Astrocyte (in vitro differentiated cells and primary cell): ENCODE data around the gene GSTA2. TPM values are rescaled to one million over a fixed set of nuclear protein-coding genes. Genes with fewer than 3 reads are reported as not detected.
A peak's percentile ranks its signal among the peaks of the same experiment; 100 is the strongest.

Source experiments
- DNase-seq: peaks from one replicate; pipeline ENCODE4 v3.0.0-alpha.2; 2010; ENCODE audit warnings: low read depth
- FAIRE-seq: peaks from 2 replicates; lab custom pipeline; 2011; peaks lifted over from hg19 to GRCh38; lab: Jason Lieb, UNC
- H2AFZ ChIP-seq: 2 replicates; pipeline ENCODE4 v1.6.0; 2012; ENCODE audit warnings: low read depth, low read length, inconsistent platforms
- H3K27ac ChIP-seq: 2 replicates; pipeline ENCODE4 v1.5.1; 2011; ENCODE audit warnings: low read depth, low read length, inconsistent platforms
- H3K27me3 ChIP-seq: 2 replicates; pipeline ENCODE4 v1.6.0; 2011; ENCODE audit warnings: low read length, inconsistent platforms; ENCODE audit not compliant: insufficient read depth
- H3K36me3 ChIP-seq: 2 replicates; pipeline ENCODE4 v1.5.1; 2011; ENCODE audit warnings: low read length, inconsistent platforms; ENCODE audit not compliant: insufficient read depth
- H3K4me1 ChIP-seq: 2 replicates; pipeline ENCODE4 v1.5.1; 2011; ENCODE audit warnings: low read length, inconsistent platforms; ENCODE audit not compliant: insufficient read depth
- H3K4me2 ChIP-seq: 2 replicates; pipeline ENCODE4 v1.6.0; 2012; ENCODE audit warnings: low read length, inconsistent platforms
- H3K4me3 ChIP-seq: 2 replicates; pipeline ENCODE4 v1.5.1; 2011; ENCODE audit warnings: low read depth, mild to moderate bottlenecking, low read length, inconsistent platforms; ENCODE audit not compliant: insufficient read depth
- H3K79me2 ChIP-seq: 2 replicates; pipeline ENCODE4 v1.6.0; 2012; ENCODE audit warnings: mild to moderate bottlenecking, low read length, inconsistent platforms; ENCODE audit not compliant: insufficient read depth
- H3K9ac ChIP-seq: 2 replicates; pipeline ENCODE4 v1.6.0; 2012; ENCODE audit warnings: mild to moderate bottlenecking, low read length, inconsistent platforms
- H3K9me3 ChIP-seq: 2 replicates; pipeline ENCODE4 v1.5.1; 2012; ENCODE audit warnings: low read depth, mild to moderate bottlenecking, low read length, inconsistent platforms; ENCODE audit not compliant: insufficient read depth
- H4K20me1 ChIP-seq: 2 replicates; pipeline ENCODE4 v1.6.0; 2012; ENCODE audit warnings: low read length, inconsistent platforms; ENCODE audit not compliant: insufficient read depth
- H3K27ac Mint-ChIP-seq: one replicate; pipeline ENCODE4 v1.8.0; 2021; ENCODE audit warnings: mild to moderate bottlenecking, mixed read lengths; ENCODE audit not compliant: unreplicated experiment
- H3K27me3 Mint-ChIP-seq: one replicate; pipeline ENCODE4 v1.8.0; 2021; ENCODE audit warnings: low read depth, mixed read lengths; ENCODE audit not compliant: unreplicated experiment
- H3K36me3 Mint-ChIP-seq: one replicate; pipeline ENCODE4 v1.8.0; 2021; ENCODE audit warnings: low read depth, mixed read lengths; ENCODE audit not compliant: unreplicated experiment
- H3K4me1 Mint-ChIP-seq: one replicate; pipeline ENCODE4 v1.8.0; 2021; ENCODE audit warnings: low read depth, mixed read lengths; ENCODE audit not compliant: unreplicated experiment
- H3K4me3 Mint-ChIP-seq: one replicate; pipeline ENCODE4 v1.8.0; 2021; ENCODE audit warnings: mild to moderate bottlenecking, moderate library complexity, mixed read lengths; ENCODE audit not compliant: unreplicated experiment
- H3K9me3 Mint-ChIP-seq: one replicate; pipeline ENCODE4 v1.8.0; 2021; ENCODE audit warnings: mild to moderate bottlenecking, mixed read lengths; ENCODE audit not compliant: unreplicated experiment
- EZH2 ChIP-seq: IDR thresholded peaks from 2 replicates; pipeline ENCODE4 v1.6.1; 2012; ENCODE audit warnings: mild to moderate bottlenecking, low read length, inconsistent platforms; ENCODE audit not compliant: insufficient read depth
- total RNA-seq: library from RNA; stranded (reverse); gene quantifications from 2 replicates; pipeline ENCODE4 v1.2.1, GENCODE V29; 2021
- TF ChIP-seq, protein P1 (sequence below): IDR thresholded peaks from 2 replicates; pipeline ENCODE4 v1.5.1; 2011; ENCODE audit warnings: low read depth, mild to moderate bottlenecking, inconsistent platforms, low read length, moderate library complexity; ENCODE audit not compliant: insufficient read depth

Gene GSTA2
- total RNA-seq, 1 donor from 2014 or later: not detected

DNA sequence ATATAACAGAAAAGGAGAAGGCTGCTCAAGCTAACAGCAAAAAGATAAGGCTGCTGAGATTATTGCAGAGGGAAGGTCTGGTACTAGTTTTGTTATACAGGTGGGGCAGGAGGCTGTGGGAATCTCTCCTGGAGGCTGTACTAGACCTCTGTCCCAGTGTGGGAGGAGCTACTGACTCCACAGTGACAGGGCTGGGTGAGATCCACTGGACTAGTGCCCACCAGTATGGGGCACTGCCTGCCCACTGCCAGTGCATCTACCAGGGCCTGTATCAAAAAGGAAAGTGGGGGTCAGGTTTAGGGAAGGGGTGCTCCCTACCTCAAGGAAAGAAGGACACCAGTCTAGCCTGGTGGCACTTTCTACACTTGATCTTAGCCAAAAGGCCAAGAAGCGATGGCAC, 30.1 kb downstream of the GSTA2 start:
- H3K4me3 Mint-ChIP-seq: no peak overlapping the region
- FAIRE-seq (no peak), DNase-seq (no peak)
- no peaks in the 10 kb centered on the region for H3K4me1 ChIP-seq
- no peak overlapping the region for H3K27ac ChIP-seq
- no peak for TF ChIP-seq EZH2
- H3K27me3 ChIP-seq: no peaks in the 10 kb centered on the region
- H4K20me1 ChIP-seq: no peaks in the 10 kb centered on the region
- no peak overlapping the region for H3K27ac Mint-ChIP-seq
- peaks cover 5% of the 10 kb centered on the region for H3K4me1 Mint-ChIP-seq
- no peak overlapping the region for H3K4me2 ChIP-seq
- H3K4me3 ChIP-seq: no peak overlapping the region
- H2AFZ ChIP-seq: no peak overlapping the region
- no peaks in the 10 kb centered on the region for H3K36me3 ChIP-seq
- no peaks in the 10 kb centered on the region for H3K79me2 ChIP-seq
- H3K9me3 Mint-ChIP-seq: peaks cover 6% of the 10 kb centered on the region
- H3K27me3 Mint-ChIP-seq: peaks cover 12% of the 10 kb centered on the region
- no peaks in the 10 kb centered on the region for H3K36me3 Mint-ChIP-seq
- H3K9me3 ChIP-seq: no peaks in the 10 kb centered on the region
- no peak overlapping the region for H3K9ac ChIP-seq

DNA sequence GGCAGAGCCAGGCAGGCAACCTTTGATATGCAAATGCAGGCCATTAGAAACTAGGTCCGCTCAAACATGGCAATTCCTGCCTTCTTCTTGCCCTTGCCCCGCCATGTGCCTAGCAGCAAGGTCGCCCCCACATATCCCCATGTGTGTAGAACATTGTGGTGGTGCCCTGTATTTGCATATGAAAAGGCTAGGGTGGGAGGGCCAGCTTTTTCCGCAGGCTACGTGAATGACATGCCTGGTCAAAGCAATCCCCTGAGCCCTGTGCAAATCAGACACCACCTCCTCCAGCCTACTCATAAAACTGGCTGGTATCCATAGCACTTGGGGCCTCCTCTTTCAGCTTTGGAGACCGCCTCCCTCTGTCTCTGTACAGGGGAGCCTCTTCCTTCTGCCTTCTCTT, 31.6 kb downstream of the GSTA2 start:
- Histone ChIP-seq H2AFZ (no peak overlapping the region), H3K4me3 (no peak overlapping the region), H3K27ac (no peak overlapping the region), H3K9me3 (no peaks in the 10 kb centered on the region), H3K27me3 (no peaks in the 10 kb centered on the region), H3K9ac (no peak overlapping the region), H3K79me2 (no peaks in the 10 kb centered on the region), H3K36me3 (no peaks in the 10 kb centered on the region), H3K4me2 (no peak overlapping the region), H4K20me1 (no peaks in the 10 kb centered on the region), H3K4me1 (no peaks in the 10 kb centered on the region)
- DNase-seq (peak; percentile 14), FAIRE-seq (no peak)
- TF ChIP-seq, protein P1, sequence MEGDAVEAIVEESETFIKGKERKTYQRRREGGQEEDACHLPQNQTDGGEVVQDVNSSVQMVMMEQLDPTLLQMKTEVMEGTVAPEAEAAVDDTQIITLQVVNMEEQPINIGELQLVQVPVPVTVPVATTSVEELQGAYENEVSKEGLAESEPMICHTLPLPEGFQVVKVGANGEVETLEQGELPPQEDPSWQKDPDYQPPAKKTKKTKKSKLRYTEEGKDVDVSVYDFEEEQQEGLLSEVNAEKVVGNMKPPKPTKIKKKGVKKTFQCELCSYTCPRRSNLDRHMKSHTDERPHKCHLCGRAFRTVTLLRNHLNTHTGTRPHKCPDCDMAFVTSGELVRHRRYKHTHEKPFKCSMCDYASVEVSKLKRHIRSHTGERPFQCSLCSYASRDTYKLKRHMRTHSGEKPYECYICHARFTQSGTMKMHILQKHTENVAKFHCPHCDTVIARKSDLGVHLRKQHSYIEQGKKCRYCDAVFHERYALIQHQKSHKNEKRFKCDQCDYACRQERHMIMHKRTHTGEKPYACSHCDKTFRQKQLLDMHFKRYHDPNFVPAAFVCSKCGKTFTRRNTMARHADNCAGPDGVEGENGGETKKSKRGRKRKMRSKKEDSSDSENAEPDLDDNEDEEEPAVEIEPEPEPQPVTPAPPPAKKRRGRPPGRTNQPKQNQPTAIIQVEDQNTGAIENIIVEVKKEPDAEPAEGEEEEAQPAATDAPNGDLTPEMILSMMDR: no peak
- no peak for TF ChIP-seq EZH2
- peaks cover 5% of the 10 kb centered on the region for H3K4me1 Mint-ChIP-seq
- H3K27ac Mint-ChIP-seq: no peak overlapping the region
- no peaks in the 10 kb centered on the region for H3K36me3 Mint-ChIP-seq
- H3K9me3 Mint-ChIP-seq: peaks cover 6% of the 10 kb centered on the region
- H3K4me3 Mint-ChIP-seq: no peak overlapping the region
- H3K27me3 Mint-ChIP-seq: peaks cover 12% of the 10 kb centered on the region

DNA sequence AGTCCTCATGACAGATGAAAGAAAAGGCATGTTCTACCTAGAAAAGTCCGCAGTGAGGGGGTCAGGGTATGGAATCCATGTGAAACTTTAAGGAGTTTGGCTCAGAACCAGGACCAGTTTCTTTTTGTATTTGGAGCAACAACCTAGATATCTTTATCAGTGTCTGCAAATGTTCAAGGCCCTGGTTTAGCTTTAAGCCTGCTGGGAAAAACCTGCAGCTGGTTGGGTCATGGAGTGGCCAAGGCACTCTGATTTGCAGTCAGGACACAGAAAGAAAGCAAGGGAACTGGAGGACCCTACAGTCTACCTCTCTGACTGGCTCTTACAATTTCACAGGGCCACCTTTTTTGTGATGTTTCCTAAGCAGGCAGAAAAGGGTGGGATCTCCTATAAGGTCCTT, 33.7 kb downstream of the GSTA2 start:
- Mint-ChIP-seq H3K27ac (no peak overlapping the region), H3K4me1 (peaks cover 11% of the 10 kb centered on the region), H3K4me3 (no peak overlapping the region), H3K27me3 (peaks cover 6% of the 10 kb centered on the region), H3K9me3 (peaks cover under 1% of the 10 kb centered on the region), H3K36me3 (no peaks in the 10 kb centered on the region)
- H4K20me1 ChIP-seq: no peaks in the 10 kb centered on the region
- no peak overlapping the region for H3K4me3 ChIP-seq
- no peaks in the 10 kb centered on the region for H3K27me3 ChIP-seq
- H3K36me3 ChIP-seq: no peaks in the 10 kb centered on the region
- no peak overlapping the region for H3K27ac ChIP-seq
- no peak overlapping the region for H3K4me2 ChIP-seq
- TF ChIP-seq, protein P1: no peak
- TF ChIP-seq EZH2: no peak
- H3K9me3 ChIP-seq: no peaks in the 10 kb centered on the region
- no peak for DNase-seq
- H2AFZ ChIP-seq: no peak overlapping the region
- no peaks in the 10 kb centered on the region for H3K4me1 ChIP-seq
- H3K9ac ChIP-seq: no peak overlapping the region
- H3K79me2 ChIP-seq: no peaks in the 10 kb centered on the region
- FAIRE-seq: no peak
